ENCODE data around the gene TLE6.

Gene TLE6

GRCh38 chr19:2983351-2984214, 6.2 kb downstream of the TLE6 start:
- no peak overlapping the region for H2AFZ ChIP-seq (ENCODE audit: low read length)
- H3K4me1 ChIP-seq (ENCODE audit: low read length) = no peaks in the 10 kb centered on the region
- H3K9me3 ChIP-seq (replicated peaks; ENCODE audit: insufficient read depth, low read length) = no peaks in the 10 kb centered on the region
- H3K27me3 ChIP-seq (replicated peaks; ENCODE audit: insufficient read depth, low read length) = peaks cover 86% of the 10 kb centered on the region
- H3K4me3 ChIP-seq (ENCODE audit: low read length) = no peak overlapping the region
- H3K9me2 ChIP-seq (replicated peaks; ENCODE audit: insufficient read depth, low read length) = no peaks in the 10 kb centered on the region
- H3F3A ChIP-seq (ENCODE audit: insufficient read depth, low read length) = no peaks in the 10 kb centered on the region
- TF ChIP-seq, protein P1, sequence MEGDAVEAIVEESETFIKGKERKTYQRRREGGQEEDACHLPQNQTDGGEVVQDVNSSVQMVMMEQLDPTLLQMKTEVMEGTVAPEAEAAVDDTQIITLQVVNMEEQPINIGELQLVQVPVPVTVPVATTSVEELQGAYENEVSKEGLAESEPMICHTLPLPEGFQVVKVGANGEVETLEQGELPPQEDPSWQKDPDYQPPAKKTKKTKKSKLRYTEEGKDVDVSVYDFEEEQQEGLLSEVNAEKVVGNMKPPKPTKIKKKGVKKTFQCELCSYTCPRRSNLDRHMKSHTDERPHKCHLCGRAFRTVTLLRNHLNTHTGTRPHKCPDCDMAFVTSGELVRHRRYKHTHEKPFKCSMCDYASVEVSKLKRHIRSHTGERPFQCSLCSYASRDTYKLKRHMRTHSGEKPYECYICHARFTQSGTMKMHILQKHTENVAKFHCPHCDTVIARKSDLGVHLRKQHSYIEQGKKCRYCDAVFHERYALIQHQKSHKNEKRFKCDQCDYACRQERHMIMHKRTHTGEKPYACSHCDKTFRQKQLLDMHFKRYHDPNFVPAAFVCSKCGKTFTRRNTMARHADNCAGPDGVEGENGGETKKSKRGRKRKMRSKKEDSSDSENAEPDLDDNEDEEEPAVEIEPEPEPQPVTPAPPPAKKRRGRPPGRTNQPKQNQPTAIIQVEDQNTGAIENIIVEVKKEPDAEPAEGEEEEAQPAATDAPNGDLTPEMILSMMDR (IDR thresholded peaks at IDR 0.05; ENCODE audit: low read length) = no peak
- TF ChIP-seq EZH2 (optimal IDR thresholded peaks at IDR 0.05; ENCODE audit: low read depth, low read length) = no peak
- TF ChIP-seq EZH2phosphoT487 (IDR thresholded peaks at IDR 0.05; ENCODE audit: low read length) = no peak
- H4K20me1 ChIP-seq (ENCODE audit: insufficient read depth, low read length) = no peaks in the 10 kb centered on the region
- DNase-seq = no peak
- H3K27ac ChIP-seq (ENCODE audit: low read length) = no peak overlapping the region
- no peaks in the 10 kb centered on the region for H3K36me3 ChIP-seq (replicated peaks; ENCODE audit: insufficient read depth, low read length)
- H3K9ac ChIP-seq (ENCODE audit: low read length) = no peak overlapping the region
- no peak overlapping the region; the same call in 1 of the 2 replicates for H3K4me2 ChIP-seq (ENCODE audit: low read depth, low read length)
- no peaks in the 10 kb centered on the region for H3K79me2 ChIP-seq (ENCODE audit: low read length)

DNA sequence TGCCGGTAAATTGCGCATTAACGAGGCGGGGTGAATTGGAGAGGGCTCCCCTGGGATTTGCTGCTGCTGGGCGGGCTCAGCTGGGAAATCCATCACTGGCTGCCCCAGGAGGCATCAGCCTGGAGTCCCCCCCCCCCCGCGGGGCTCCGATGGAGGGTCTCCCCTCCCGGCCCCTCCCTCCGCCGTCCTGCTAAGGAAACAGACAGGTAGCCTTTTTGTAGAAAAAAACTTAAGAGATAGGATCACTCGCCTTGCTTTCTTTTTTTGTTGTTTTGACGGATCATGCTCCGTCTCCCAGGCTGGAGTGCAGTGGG, 6.8 kb downstream of the TLE6 start:
- Histone ChIP-seq H3K4me2 (ENCODE audit: low read depth, low read length) (no peak overlapping the region; the same call in 1 of the 2 replicates), H3K27ac (ENCODE audit: low read length) (no peak overlapping the region), H2AFZ (ENCODE audit: low read length) (no peak overlapping the region), H3K79me2 (ENCODE audit: low read length) (no peaks in the 10 kb centered on the region), H3K36me3 (replicated peaks; ENCODE audit: insufficient read depth, low read length) (no peaks in the 10 kb centered on the region), H4K20me1 (ENCODE audit: insufficient read depth, low read length) (no peaks in the 10 kb centered on the region), H3K9me3 (replicated peaks; ENCODE audit: insufficient read depth, low read length) (no peaks in the 10 kb centered on the region), H3F3A (ENCODE audit: insufficient read depth, low read length) (no peaks in the 10 kb centered on the region), H3K9me2 (replicated peaks; ENCODE audit: insufficient read depth, low read length) (no peaks in the 10 kb centered on the region), H3K4me3 (ENCODE audit: low read length) (no peak overlapping the region), H3K4me1 (ENCODE audit: low read length) (no peaks in the 10 kb centered on the region), H3K27me3 (replicated peaks; ENCODE audit: insufficient read depth, low read length) (peaks cover 86% of the 10 kb centered on the region), H3K9ac (ENCODE audit: low read length) (no peak overlapping the region)
- TF ChIP-seq EZH2phosphoT487 (IDR thresholded peaks at IDR 0.05; ENCODE audit: low read length) (no peak), EZH2 (optimal IDR thresholded peaks at IDR 0.05; ENCODE audit: low read depth, low read length) (no peak)
- TF ChIP-seq, protein P1 (IDR thresholded peaks at IDR 0.05; ENCODE audit: low read length) = no peak
- no peak for DNase-seq

DNA sequence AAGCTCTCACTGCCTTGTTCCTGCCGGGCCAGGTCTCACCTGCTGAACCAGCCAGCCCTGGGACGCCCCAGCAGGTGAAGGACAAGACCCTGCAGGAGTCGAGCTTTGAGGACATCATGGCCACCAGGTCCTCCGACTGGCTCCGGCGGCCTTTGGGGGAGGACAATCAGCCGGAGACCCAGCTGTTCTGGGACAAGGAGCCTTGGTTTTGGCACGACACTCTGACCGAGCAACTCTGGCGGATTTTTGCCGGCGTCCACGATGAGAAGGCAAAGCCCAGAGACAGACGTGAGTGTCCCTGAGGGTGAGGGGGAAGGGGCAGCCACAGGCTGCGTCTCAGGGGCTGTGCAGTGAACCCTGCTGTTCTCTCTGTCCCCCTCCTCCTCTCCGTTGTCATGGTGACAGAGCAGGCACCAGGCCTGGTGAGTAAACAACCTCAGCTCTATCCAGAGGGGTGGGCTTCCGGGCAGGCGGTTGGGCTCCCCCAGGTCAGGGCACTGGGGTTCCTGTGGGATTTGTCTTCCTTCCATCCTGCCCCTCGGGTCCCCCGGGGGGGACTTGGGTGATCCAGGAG, 9.7 kb downstream of the TLE6 start:
- H3K9me3 ChIP-seq (replicated peaks; ENCODE audit: insufficient read depth, low read length) = no peaks in the 10 kb centered on the region
- H3K4me1 ChIP-seq (ENCODE audit: low read length) = no peaks in the 10 kb centered on the region
- H3K27me3 ChIP-seq (replicated peaks; ENCODE audit: insufficient read depth, low read length) = peaks cover 76% of the 10 kb centered on the region
- no peak overlapping the region for H3K9ac ChIP-seq (ENCODE audit: low read length)
- no peak overlapping the region for H2AFZ ChIP-seq (ENCODE audit: low read length)
- no peaks in the 10 kb centered on the region for H3K9me2 ChIP-seq (replicated peaks; ENCODE audit: insufficient read depth, low read length)
- H4K20me1 ChIP-seq (ENCODE audit: insufficient read depth, low read length) = no peaks in the 10 kb centered on the region
- H3F3A ChIP-seq (ENCODE audit: insufficient read depth, low read length) = no peaks in the 10 kb centered on the region
- H3K79me2 ChIP-seq (ENCODE audit: low read length) = no peaks in the 10 kb centered on the region
- H3K4me3 ChIP-seq (ENCODE audit: low read length) = no peak overlapping the region
- H3K27ac ChIP-seq (ENCODE audit: low read length) = no peak overlapping the region
- no peak for DNase-seq
- H3K36me3 ChIP-seq (replicated peaks; ENCODE audit: insufficient read depth, low read length) = no peaks in the 10 kb centered on the region
- H3K4me2 ChIP-seq (ENCODE audit: low read depth, low read length) = no peak overlapping the region
- no peak for TF ChIP-seq EZH2 (optimal IDR thresholded peaks at IDR 0.05; ENCODE audit: low read depth, low read length)
- TF ChIP-seq EZH2phosphoT487 (IDR thresholded peaks at IDR 0.05; ENCODE audit: low read length) = no peak
- TF ChIP-seq, protein P1 (IDR thresholded peaks at IDR 0.05; ENCODE audit: low read length) = no peak
